ENCODE data around the gene PPP2R5C. TPM values are rescaled to one million over a fixed set of nuclear protein-coding genes. Genes with fewer than 3 reads are reported as not detected.

The PPP2R5C gene
- total RNA-seq, 1 experiment from 2014 or later, result 96.1 TPM

DNA sequence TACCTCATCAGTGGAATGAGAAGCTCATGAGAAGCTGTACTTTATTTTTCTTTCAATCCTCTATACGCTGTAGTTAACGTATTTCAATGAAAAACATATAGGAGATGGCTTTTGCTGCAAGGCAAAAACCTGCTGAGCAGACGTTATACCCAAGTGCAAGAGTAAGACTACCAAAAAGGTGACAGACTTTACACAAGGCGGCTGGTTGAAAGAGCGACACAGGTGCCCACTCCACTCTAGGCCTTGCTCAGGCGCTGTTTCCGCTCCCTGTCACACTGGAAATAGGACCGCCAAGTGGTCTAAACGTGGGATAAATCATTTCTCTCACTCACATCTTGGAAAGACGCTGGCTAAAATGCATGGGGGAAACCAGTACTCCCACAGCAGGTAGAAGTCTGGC, 54.5 kb downstream of the PPP2R5C start:
- ChIA-PET POLR2A (ENCODE audit: unreplicated experiment) (no interaction called here), CTCF (no interaction called here)
- Histone ChIP-seq H3K36me3 (ENCODE audit: low read depth, low read length) (peaks cover 3% of the 10 kb centered on the region; the same call in 1 of the 2 replicates), H3F3A (ENCODE audit: low read length, unreplicated experiment) (no peaks in the 10 kb centered on the region), H3K4me1 (ENCODE audit: insufficient read depth, low read length) (peaks cover 32% of the 10 kb centered on the region), H3K4me2 (ENCODE audit: low read length) (no peak overlapping the region), H3K79me2 (ENCODE audit: low read length) (peaks cover 95% of the 10 kb centered on the region), H2AFZ (ENCODE audit: low read length) (no peak overlapping the region), H3K9me3 (ENCODE audit: low read length) (no peaks in the 10 kb centered on the region), H3K27me3 (ENCODE audit: low read length) (no peaks in the 10 kb centered on the region), H4K20me1 (ENCODE audit: low read length) (peaks cover 37% of the 10 kb centered on the region), H3K9ac (ENCODE audit: low read length) (no peak overlapping the region), H3K9me2 (replicated peaks; ENCODE audit: low read length) (no peaks in the 10 kb centered on the region), H3K27ac (ENCODE audit: low read length) (no peak overlapping the region), H3K4me3 (ENCODE audit: low read length) (no peak overlapping the region)
- TF ChIP-seq, protein P1, sequence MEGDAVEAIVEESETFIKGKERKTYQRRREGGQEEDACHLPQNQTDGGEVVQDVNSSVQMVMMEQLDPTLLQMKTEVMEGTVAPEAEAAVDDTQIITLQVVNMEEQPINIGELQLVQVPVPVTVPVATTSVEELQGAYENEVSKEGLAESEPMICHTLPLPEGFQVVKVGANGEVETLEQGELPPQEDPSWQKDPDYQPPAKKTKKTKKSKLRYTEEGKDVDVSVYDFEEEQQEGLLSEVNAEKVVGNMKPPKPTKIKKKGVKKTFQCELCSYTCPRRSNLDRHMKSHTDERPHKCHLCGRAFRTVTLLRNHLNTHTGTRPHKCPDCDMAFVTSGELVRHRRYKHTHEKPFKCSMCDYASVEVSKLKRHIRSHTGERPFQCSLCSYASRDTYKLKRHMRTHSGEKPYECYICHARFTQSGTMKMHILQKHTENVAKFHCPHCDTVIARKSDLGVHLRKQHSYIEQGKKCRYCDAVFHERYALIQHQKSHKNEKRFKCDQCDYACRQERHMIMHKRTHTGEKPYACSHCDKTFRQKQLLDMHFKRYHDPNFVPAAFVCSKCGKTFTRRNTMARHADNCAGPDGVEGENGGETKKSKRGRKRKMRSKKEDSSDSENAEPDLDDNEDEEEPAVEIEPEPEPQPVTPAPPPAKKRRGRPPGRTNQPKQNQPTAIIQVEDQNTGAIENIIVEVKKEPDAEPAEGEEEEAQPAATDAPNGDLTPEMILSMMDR (conservative IDR thresholded peaks at IDR 0.05; ENCODE audit: low read depth, low read length), result no peak
- TF ChIP-seq EZH2 (IDR thresholded peaks at IDR 0.05; ENCODE audit: low read length, unreplicated experiment) (no peak), EZH2phosphoT487 (IDR thresholded peaks at IDR 0.05; ENCODE audit: borderline replicate concordance, low read length) (no peak)
- BruUV-seq (replicated peaks), result no TSS peak
- DNase-seq (no peak), ATAC-seq (no peak)
- intact Hi-C loops (cut with micrococcal nuclease), result no loop called here

DNA sequence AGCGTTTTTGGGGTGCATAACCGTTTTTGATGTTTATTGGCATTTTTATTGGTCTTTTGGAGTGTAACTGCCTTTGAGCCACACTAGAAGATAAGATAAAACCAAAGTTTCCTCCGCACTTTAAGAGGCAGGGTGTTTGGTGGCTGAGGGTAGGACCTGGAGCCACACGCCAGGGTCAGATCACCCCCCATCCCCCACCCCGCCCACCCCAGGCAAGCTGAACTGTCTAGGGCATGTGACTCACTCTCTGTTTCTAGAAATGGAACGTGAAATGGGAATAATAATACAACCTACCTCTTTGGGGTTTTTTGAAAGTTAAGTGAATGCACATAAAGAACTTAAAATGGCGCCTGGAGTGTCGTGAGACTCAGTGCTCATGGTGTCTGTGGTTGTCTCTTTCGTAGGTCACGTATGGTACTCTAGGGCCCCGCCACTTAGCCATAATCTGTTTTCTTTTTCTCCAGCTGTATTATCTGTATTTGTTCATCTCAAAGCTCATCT, 56.0 kb downstream of the PPP2R5C start:
- Histone ChIP-seq H3K27me3 (ENCODE audit: low read length) (no peaks in the 10 kb centered on the region), H3K9me3 (ENCODE audit: low read length) (no peaks in the 10 kb centered on the region), H3K9ac (ENCODE audit: low read length) (no peak overlapping the region), H3K36me3 (ENCODE audit: low read depth, low read length) (peaks cover 3% of the 10 kb centered on the region; the same call in 1 of the 2 replicates), H3K4me2 (ENCODE audit: low read length) (no peak overlapping the region), H3K27ac (ENCODE audit: low read length) (no peak overlapping the region), H3K4me1 (ENCODE audit: insufficient read depth, low read length) (peaks cover 16% of the 10 kb centered on the region), H3F3A (ENCODE audit: low read length, unreplicated experiment) (no peaks in the 10 kb centered on the region), H3K9me2 (replicated peaks; ENCODE audit: low read length) (no peaks in the 10 kb centered on the region), H2AFZ (ENCODE audit: low read length) (no peak overlapping the region), H3K79me2 (ENCODE audit: low read length) (peaks cover 90% of the 10 kb centered on the region), H4K20me1 (ENCODE audit: low read length) (peaks cover 28% of the 10 kb centered on the region), H3K4me3 (ENCODE audit: low read length) (no peak overlapping the region)
- ATAC-seq (no peak), DNase-seq (no peak)
- no TSS peak for BruUV-seq (replicated peaks)
- ChIA-PET POLR2A (ENCODE audit: unreplicated experiment) (no interaction called here), CTCF (no interaction called here)
- intact Hi-C loops (cut with micrococcal nuclease), result no loop called here
- TF ChIP-seq EZH2 (IDR thresholded peaks at IDR 0.05; ENCODE audit: low read length, unreplicated experiment) (no peak), EZH2phosphoT487 (IDR thresholded peaks at IDR 0.05; ENCODE audit: borderline replicate concordance, low read length) (no peak)
- TF ChIP-seq, protein P1 (conservative IDR thresholded peaks at IDR 0.05; ENCODE audit: low read depth, low read length), result no peak

- BruUV-seq (replicated peaks), result no TSS peak
- intact Hi-C loops (cut with micrococcal nuclease), result no loop called here
- Histone ChIP-seq H3K27me3 (ENCODE audit: low read length) (no peaks in the 10 kb centered on the region), H4K20me1 (ENCODE audit: low read length) (peaks cover 10% of the 10 kb centered on the region; the same call in 1 of the 2 replicates), H3K27ac (ENCODE audit: low read length) (no peak overlapping the region), H3K9me2 (replicated peaks; ENCODE audit: low read length) (no peaks in the 10 kb centered on the region), H3K4me1 (ENCODE audit: insufficient read depth, low read length) (0 out of 2 replicates have a peak, but pooled peaks cover under 1% of the 10 kb centered on the region), H3F3A (ENCODE audit: low read length, unreplicated experiment) (no peaks in the 10 kb centered on the region), H3K9me3 (ENCODE audit: low read length) (no peaks in the 10 kb centered on the region), H3K36me3 (ENCODE audit: low read depth, low read length) (peaks cover 10% of the 10 kb centered on the region), H3K9ac (ENCODE audit: low read length) (no peak overlapping the region), H2AFZ (ENCODE audit: low read length) (no peak overlapping the region), H3K79me2 (ENCODE audit: low read length) (peaks cover 89% of the 10 kb centered on the region), H3K4me3 (ENCODE audit: low read length) (no peak overlapping the region), H3K4me2 (ENCODE audit: low read length) (no peak overlapping the region)
- CTCF ChIA-PET, result no interaction called here
- TF ChIP-seq, protein P1 (conservative IDR thresholded peaks at IDR 0.05; ENCODE audit: low read depth, low read length), result no peak
- TF ChIP-seq EZH2 (IDR thresholded peaks at IDR 0.05; ENCODE audit: low read length, unreplicated experiment) (no peak), EZH2phosphoT487 (IDR thresholded peaks at IDR 0.05; ENCODE audit: borderline replicate concordance, low read length) (no peak)
- no peak for DNase-seq
- ATAC-seq, result no peak
- POLR2A ChIA-PET (ENCODE audit: unreplicated experiment), result no interaction called here
Observed at GRCh38 chr14:101819251-101819990, 57.9 kb downstream of the PPP2R5C start.
